Measurements from ENCODE around the gene DUSP2.

The DUSP2 gene

GRCh38 chr2:96145036-96145847 lies at the start of gene DUSP2:
Gene DUSP2 (minus strand): TSS chr2:96145440. CDS start chr2:96145354, 86 bp downstream.
- DNase-seq, result no peak

- DNase-seq, result no peak
Measured at GRCh38 chr2:96191937-96192670, 46.9 kb upstream of the DUSP2 start.

GRCh38 chr2:96188821-96189526 lies 43.7 kb upstream of the DUSP2 start:
- no peak for DNase-seq

- DNase-seq, result no peak
Measured at GRCh38 chr2:96186562-96186961, 41.3 kb upstream of the DUSP2 start.

- no peak for DNase-seq
Measured at GRCh38 chr2:96185516-96185915, 40.3 kb upstream of the DUSP2 start.

GRCh38 chr2:96184989-96185388 lies 39.7 kb upstream of the DUSP2 start:
- no peak for DNase-seq

- DNase-seq, result no peak
Measured at GRCh38 chr2:96184188-96184587, 38.9 kb upstream of the DUSP2 start.

GRCh38 chr2:96181529-96181928 lies 36.3 kb upstream of the DUSP2 start:
- DNase-seq, result no peak

- no peak for DNase-seq
Measured at GRCh38 chr2:96180521-96180920, 35.3 kb upstream of the DUSP2 start.

GRCh38 chr2:96180002-96180401 lies 34.8 kb upstream of the DUSP2 start:
- DNase-seq, result no peak

- no peak for DNase-seq
Measured at GRCh38 chr2:96176661-96177060, 31.4 kb upstream of the DUSP2 start.

GRCh38 chr2:96175951-96176350 lies 30.7 kb upstream of the DUSP2 start:
- no peak for DNase-seq

GRCh38 chr2:96174251-96175144 lies 29.3 kb upstream of the DUSP2 start:
- peak; percentile 18 for DNase-seq

- no peak for DNase-seq
Measured at GRCh38 chr2:96171831-96172230, 26.6 kb upstream of the DUSP2 start.

GRCh38 chr2:96170626-96171025 lies 25.4 kb upstream of the DUSP2 start:
- no peak for DNase-seq

GRCh38 chr2:96169868-96170507 lies 24.7 kb upstream of the DUSP2 start:
- DNase-seq, result no peak

GRCh38 chr2:96167407-96168013 lies 22.3 kb upstream of the DUSP2 start:
- DNase-seq, result no peak

GRCh38 chr2:96164459-96165184 lies 19.4 kb upstream of the DUSP2 start:
- DNase-seq, result no peak

- DNase-seq, result no peak
Measured at GRCh38 chr2:96163768-96164429, 18.7 kb upstream of the DUSP2 start.

- no peak for DNase-seq
Measured at GRCh38 chr2:96163415-96163767, 18.2 kb upstream of the DUSP2 start.
